Nucleus accumbens (tissue), 56 donors: ENCODE measurements around the gene KRT25.

Source experiments
- DNase-seq, 56 donors: peaks; one replicate each; lab custom pipeline; 2025; lab: John Stamatoyannopoulos, UW

KRT25 gene

GRCh38 chr17:40699371-40699770, 55.8 kb downstream of the KRT25 start:
- no peak for DNase-seq
